ENCODE results near the gene NDUFAF8.

Gene NDUFAF8

DNA sequence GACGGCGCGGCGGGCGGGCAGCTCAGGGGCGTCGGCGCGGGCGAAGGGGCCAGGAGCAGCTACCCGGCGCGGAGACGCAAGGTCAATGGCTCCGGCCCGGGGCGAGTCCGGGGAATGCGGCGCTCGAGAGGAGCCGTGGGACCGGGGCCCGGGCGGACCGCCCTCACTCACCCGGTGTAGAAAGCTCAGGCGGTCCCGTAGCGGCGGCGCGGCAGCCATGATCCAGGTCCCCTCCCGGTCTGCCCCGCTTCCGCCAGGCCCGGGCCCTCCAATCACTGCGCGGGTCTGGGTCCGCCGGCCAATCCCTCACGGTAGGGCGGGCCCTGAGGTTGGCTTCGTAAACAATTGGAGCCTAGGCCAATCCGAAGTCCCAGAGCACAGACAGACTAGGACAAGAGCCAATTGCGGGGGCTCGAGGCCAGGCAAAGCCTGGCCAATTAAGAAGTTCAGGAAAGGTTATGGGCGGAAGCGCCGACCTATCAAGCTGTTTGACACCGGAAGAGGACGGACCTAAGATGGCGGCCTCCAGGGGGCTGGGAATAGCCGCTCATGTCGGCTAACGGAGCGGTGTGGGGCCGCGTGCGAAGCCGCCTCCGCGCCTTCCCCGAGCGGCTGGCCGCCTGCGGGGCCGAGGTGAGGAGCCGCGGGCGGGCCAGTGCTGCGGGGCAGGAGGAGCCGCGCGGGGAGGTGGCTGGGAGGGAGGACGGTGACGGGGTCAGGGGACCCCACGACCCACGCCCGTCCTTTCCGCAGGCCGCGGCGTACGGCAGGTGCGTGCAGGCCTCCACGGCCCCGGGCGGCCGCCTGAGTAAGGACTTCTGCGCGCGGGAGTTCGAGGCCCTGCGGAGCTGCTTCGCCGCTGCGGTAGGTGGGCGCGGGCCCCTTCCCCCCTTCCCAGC, at the start of gene NDUFAF8, which contains the start of gene TEPSIN:
NDUFAF8 (plus strand) TSS at position 504 of the 899 bp plus-strand sequence; CDS start at position 550, 46 bp downstream.
TEPSIN (minus strand) TSS at position 241 of the 899 bp plus-strand sequence; CDS start at position 219, 22 bp downstream.
- peak; percentile 98 to 100 for DNase-seq

GRCh38 chr17:81189670-81190530, 49.2 kb upstream of the NDUFAF8 start:
- no peak for DNase-seq

GRCh38 chr17:81190591-81190990, 48.5 kb upstream of the NDUFAF8 start:
- no peak for DNase-seq

GRCh38 chr17:81191116-81191515, 48.0 kb upstream of the NDUFAF8 start:
- no peak for DNase-seq

DNA sequence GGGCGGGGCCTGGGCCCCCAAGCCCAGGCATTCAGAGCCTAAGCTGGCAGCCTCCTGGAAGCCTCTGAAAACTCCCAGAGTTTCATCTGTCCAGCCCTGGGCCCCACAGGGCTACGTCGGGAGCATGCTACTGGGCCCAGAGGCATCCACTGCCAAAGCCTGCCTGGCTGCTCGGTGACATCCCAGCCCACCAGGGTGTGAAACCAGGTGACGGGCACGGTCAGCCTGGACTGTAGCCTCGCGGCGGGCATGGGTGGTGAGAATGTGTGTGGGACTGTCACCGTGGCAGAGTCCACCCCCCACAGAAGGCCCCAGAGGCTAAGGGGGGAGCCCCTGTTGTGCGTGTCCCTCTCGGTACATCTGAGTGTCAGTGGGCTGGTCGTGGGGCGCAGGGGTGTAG, 47.5 kb upstream of the NDUFAF8 start:
- DNase-seq: no peak

GRCh38 chr17:81192386-81193050, 46.6 kb upstream of the NDUFAF8 start:
- DNase-seq: no peak

- DNase-seq: no peak
Measured at GRCh38 chr17:81193051-81193410, 46.1 kb upstream of the NDUFAF8 start.

DNA sequence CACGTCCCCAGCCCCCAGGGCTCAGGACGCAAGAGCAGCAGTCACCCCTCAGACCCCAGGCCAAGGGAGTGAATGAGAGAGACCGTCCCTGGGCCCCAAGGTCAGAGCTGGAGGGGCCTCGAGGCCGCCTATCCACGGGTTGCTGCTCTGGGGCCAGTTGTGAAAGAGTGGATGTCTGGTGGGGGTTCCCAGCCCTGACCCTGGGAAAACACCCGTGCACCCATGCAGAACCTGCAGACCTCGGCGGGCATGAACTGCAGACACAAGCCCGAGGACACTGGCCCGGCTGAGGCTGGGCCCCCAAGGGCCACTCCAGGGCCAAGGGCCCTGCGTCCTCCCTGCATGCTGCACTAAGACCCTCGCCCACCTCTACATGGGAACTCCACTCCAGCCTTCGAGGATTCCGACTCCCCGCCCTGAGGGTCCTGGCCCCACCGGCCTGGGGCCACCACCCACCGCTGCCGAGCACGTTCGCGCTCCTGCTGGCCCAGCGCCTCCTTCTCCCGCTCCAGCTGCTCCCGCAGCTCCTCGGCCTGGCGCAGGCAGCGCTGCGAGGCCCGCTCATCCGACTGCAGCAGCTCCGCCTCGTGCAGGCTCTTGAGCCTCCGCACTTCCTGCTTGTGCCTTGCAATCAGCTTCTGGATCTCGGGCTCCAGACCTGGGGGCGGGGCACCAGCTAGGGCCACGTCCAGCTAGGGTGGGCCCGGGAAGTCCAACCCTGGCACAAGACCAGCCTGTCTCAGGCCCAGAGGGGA, 45.5 kb upstream of the NDUFAF8 start:
- peak in 1 of 2 donors; percentile 27 for DNase-seq

GRCh38 chr17:81194225-81194760, 44.8 kb upstream of the NDUFAF8 start:
- no peak for DNase-seq

- no peak for DNase-seq
Measured at GRCh38 chr17:81194941-81195901, 43.9 kb upstream of the NDUFAF8 start.

DNA sequence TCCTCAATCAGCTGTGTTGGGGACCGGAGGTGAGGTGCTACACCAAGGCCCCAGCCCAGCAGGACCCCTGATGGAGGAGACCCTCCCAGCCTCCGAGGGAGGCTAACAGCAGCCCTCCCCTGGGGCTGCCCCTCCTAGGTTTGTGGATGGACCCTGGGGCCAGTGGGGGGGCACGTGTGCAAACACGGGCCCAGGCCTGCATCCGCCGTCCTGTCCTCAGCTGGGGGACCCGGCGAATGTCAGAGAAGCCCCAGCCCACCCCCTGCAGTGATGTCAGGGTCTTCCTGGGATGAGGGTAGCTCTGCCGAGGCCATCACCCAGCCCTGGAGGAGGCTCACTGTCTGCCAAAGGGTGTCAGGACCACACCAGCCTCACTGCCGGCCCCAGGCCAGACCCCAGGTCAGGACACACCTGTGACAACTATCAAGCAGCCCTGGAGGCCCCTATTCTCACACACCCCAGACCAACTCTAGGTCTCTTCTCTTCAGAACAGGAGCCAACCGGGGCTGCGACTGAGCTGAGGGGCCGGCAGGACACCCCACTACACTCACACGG, 43.1 kb upstream of the NDUFAF8 start:
- DNase-seq: no peak

- no peak for DNase-seq
Measured at GRCh38 chr17:81196505-81197408, 42.4 kb upstream of the NDUFAF8 start.

DNA sequence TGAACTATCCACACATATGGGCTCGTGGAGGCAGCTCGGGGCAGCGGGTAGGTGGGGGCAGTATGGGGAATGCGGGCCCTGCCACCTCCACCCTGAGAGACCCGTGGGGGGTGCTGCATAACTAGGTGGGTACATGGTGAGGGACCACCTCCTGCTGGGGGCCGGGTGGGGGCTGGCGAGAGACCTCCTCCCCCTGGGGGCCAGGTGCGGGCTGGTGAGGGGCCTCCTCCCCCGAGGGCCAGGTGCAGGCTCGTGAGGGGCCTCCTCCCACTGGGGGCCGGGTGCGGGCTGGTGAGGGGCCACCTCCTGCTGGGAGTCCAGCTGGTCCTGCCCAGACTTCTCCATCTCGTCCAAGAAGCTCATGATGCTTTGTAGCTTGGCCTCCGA, 41.7 kb upstream of the NDUFAF8 start:
- DNase-seq: no peak

DNA sequence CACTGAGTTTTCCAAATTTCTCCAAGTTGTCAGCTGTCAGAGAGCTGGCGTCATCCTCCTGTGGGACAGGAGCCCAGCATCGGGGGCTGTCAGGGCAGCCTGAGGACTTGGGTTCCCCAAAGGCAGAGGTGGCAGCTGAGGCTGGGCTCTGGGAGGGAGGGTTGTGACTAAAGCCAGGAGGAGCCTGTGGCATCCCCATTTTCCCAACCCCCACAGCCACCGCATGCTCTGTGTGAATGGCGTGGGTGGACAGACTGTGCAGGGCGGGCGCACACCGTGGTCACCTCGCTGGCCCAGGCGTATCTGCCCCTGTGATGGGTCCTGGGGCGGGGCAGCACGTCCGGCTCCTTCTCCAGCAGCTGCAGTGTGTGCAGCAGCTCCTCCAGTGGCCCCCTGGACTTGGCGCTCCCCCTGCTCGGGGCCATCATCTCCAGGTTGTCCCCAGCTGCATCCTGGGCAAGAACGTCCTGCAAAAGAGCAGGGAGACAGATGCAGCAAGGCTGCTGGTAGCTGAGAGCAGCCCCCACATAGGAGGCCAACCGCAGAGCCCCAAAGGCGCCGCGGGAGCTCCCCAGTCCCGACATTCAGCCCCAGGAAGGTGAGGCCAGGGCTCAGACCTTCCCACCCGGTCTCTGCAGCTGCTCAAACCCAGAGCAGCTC, 41.2 kb upstream of the NDUFAF8 start:
- DNase-seq: no peak

DNA sequence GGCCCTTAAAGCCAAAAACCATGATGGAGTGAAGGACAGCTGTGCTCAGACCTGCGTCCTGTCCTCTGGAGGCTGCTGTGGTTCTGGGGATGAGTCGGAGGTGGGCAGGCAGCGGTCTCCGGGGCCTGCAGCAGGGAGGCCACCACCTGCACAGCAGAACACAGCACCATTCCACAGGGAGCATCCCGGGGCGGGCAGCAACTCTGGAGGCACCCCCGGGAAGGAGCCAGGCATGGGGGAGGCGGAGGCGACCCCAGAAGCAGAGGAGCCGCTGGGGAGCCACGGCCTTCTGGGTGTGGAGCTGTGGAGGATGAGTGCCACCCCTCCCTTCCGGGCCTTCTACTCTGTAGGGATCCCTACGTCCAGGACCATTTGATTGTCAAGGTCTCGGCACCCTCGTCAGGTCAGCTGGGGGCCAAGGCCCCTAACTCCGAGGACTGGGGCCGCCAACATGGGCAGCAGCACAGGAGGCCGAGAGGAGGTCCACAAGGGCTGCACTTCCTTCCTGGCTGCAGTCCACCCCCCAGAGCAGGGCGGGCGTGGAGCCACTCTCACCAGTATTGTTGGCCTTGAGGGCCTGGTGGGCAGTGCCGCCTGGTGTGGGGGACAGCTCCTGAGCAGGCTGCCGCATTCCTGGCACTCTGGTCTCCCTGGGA, 40.2 kb upstream of the NDUFAF8 start:
- DNase-seq: no peak

DNA sequence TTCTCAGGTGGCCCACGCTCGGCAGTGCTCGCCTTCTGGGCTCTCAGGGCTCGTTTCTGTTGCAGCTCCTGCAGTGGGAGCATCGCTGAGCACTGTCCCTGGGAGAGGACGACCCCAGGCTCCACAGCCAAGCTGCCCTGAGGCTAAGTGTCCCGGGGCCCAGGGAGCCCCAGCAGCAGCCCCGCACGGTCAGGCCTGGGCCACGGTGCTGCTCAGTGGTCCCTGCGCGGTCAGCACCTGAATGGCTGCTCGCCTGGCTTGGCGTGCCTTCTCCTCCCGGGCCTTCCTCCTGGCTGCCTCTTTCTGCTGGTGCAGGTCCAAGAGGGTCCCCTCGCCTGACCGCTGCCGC, 39.7 kb upstream of the NDUFAF8 start:
- DNase-seq: no peak

- DNase-seq: no peak
Measured at GRCh38 chr17:81200201-81200600, 38.9 kb upstream of the NDUFAF8 start.

Data from inflammatory macrophage treated with lipopolysaccharide for 1 hour (primary cell).